ENCODE data around the gene ANKRD45. TPM values are rescaled to one million over a fixed set of nuclear protein-coding genes. Genes with fewer than 3 reads are reported as not detected.
"Not testable (repeated sequence)": the region's sequence is repeated elsewhere in the genome, so short reads cannot be mapped to it uniquely, and the experiment has no call there.

The ANKRD45 gene
- total RNA-seq, 2 donors from 2014 or later = 0.49 to 0.96 TPM

GRCh38 chr1:173660306-173660705 is 9.3 kb downstream of the ANKRD45 start:
- H3K4me1 ChIP-seq = no peaks in the 10 kb centered on the region
- no peaks in the 10 kb centered on the region for H3K9me3 ChIP-seq
- no peak overlapping the region for H3K27ac ChIP-seq
- H3K4me3 ChIP-seq = no peak overlapping the region
- intact Hi-C loops (cut with DNase I) = no loop called here
- DNase-seq = no peak
- no peaks in the 10 kb centered on the region for H3K27me3 ChIP-seq
- H3K36me3 ChIP-seq = no peaks in the 10 kb centered on the region
- TF ChIP-seq CTCF (IDR thresholded peaks at IDR 0.05) = no peak
- no peak overlapping the region for H3K9ac ChIP-seq (ENCODE audit: low read depth in 2 of 2, low read length in 2 of 2)

- Histone ChIP-seq H3K4me3 (no peak overlapping the region), H3K4me1 (no peaks in the 10 kb centered on the region), H3K36me3 (no peaks in the 10 kb centered on the region), H3K9ac (ENCODE audit: low read depth in 2 of 2, low read length in 2 of 2) (no peak overlapping the region), H3K27me3 (no peaks in the 10 kb centered on the region), H3K27ac (no peak overlapping the region), H3K9me3 (no peaks in the 10 kb centered on the region)
- intact Hi-C loops (cut with DNase I) = no loop called here
- DNase-seq = no peak
- no peak for TF ChIP-seq CTCF (IDR thresholded peaks at IDR 0.05)
Observed at GRCh38 chr1:173648880-173649605, 20.6 kb downstream of the ANKRD45 start.

- Histone ChIP-seq H3K9me3 (no peaks in the 10 kb centered on the region), H3K27me3 (no peaks in the 10 kb centered on the region), H3K4me3 (no peak overlapping the region), H3K36me3 (no peaks in the 10 kb centered on the region), H3K4me1 (no peaks in the 10 kb centered on the region), H3K9ac (ENCODE audit: low read depth in 2 of 2, low read length in 2 of 2) (no peak overlapping the region), H3K27ac (no peak overlapping the region)
- intact Hi-C loops (cut with DNase I) = no loop called here
- no peak for DNase-seq
- TF ChIP-seq CTCF (IDR thresholded peaks at IDR 0.05) = no peak
Observed at GRCh38 chr1:173646656-173647055, 23.0 kb downstream of the ANKRD45 start.

GRCh38 chr1:173642450-173643139 is 27.1 kb downstream of the ANKRD45 start:
- H3K36me3 ChIP-seq; H3K4me1 ChIP-seq; H3K27ac ChIP-seq; H3K9me3 ChIP-seq; intact Hi-C loops (cut with DNase I); DNase-seq; H3K9ac ChIP-seq (ENCODE audit: low read depth in 2 of 2, low read length in 2 of 2); H3K4me3 ChIP-seq; H3K27me3 ChIP-seq: not testable (repeated sequence)

- TF ChIP-seq CTCF (IDR thresholded peaks at IDR 0.05) = no peak
- DNase-seq = no peak
- H3K9ac ChIP-seq (ENCODE audit: low read depth in 2 of 2, low read length in 2 of 2) = no peak overlapping the region
- no peaks in the 10 kb centered on the region for H3K9me3 ChIP-seq
- no peak overlapping the region for H3K27ac ChIP-seq
- no peaks in the 10 kb centered on the region for H3K4me1 ChIP-seq
- H3K36me3 ChIP-seq = no peaks in the 10 kb centered on the region
- no peak overlapping the region for H3K4me3 ChIP-seq
- intact Hi-C loops (cut with DNase I) = no loop called here
- H3K27me3 ChIP-seq = no peaks in the 10 kb centered on the region
Observed at GRCh38 chr1:173639102-173639501, 30.5 kb downstream of the ANKRD45 start.
